Activated CD8-positive, alpha-beta T cell treated with anti-CD3 and anti-CD28 coated beads for 36 hours (primary cell): Measurements from ENCODE around the gene PALLD. TPM values are rescaled to one million over a fixed set of nuclear protein-coding genes. Genes with fewer than 3 reads are reported as not detected.
"Not testable (repeated sequence)": the region's sequence is repeated elsewhere in the genome, so short reads cannot be mapped to it uniquely, and the experiment has no call there.

ENCODE experiments used
- ATAC-seq: fragments of 200-7000 bp; cut with Tn5 transposase; one replicate; pipeline ENCODE4 v1.10.0; 2021; ENCODE audit warnings: mild to moderate bottlenecking, moderate library complexity
- CTCF ChIA-PET: fragments of 350-600 bp; sonication (Branson Sonifier 250); formaldehyde crosslinking; loops from one replicate; lab custom pipeline; 2021; ENCODE audit warnings: antibody characterized with exemption; lab: Charles Lee
- POLR2A ChIA-PET: fragments of 350-600 bp; sonication (Branson Sonifier 250); formaldehyde crosslinking; loops from one replicate; lab custom pipeline; 2021; ENCODE audit warnings: antibody characterized with exemption; lab: Charles Lee
- DNase-seq: peaks from one replicate; pipeline ENCODE4 v3.0.0-alpha.2; 2020
- H3K27ac Mint-ChIP-seq: one replicate; pipeline ENCODE4 v1.8.0; 2021; ENCODE audit warnings: mild to moderate bottlenecking, mixed read lengths
- H3K27me3 Mint-ChIP-seq: one replicate; pipeline ENCODE4 v1.8.0; 2021; ENCODE audit warnings: mixed read lengths
- H3K36me3 Mint-ChIP-seq: one replicate; pipeline ENCODE4 v1.8.0; 2021; ENCODE audit warnings: low read depth, mixed read lengths
- H3K4me1 Mint-ChIP-seq: one replicate; pipeline ENCODE4 v1.8.0; 2021; ENCODE audit warnings: low read depth, mixed read lengths
- H3K4me3 Mint-ChIP-seq: one replicate; pipeline ENCODE4 v1.8.0; 2021; ENCODE audit warnings: mild to moderate bottlenecking, moderate library complexity, mixed read lengths
- H3K9me3 Mint-ChIP-seq: one replicate; pipeline ENCODE4 v1.8.0; 2021; ENCODE audit warnings: mixed read lengths
- intact Hi-C: fragments of 100-400 bp; cut with micrococcal nuclease; formaldehyde crosslinking; loops from one replicate; pipeline ENCODE4 v1.10.0; 2022
- total RNA-seq, 2 experiments: library from RNA; stranded (reverse); gene quantifications; one replicate each; pipeline ENCODE4 v1.2.3, GENCODE V29; 2021
- TF ChIP-seq, protein P1 (sequence below): fragments of 200-600 bp; IDR thresholded peaks from one replicate; pipeline ENCODE4 v1.8.0; 2022; ENCODE audit warnings: antibody characterized with exemption, mild to moderate bottlenecking

The PALLD gene
- total RNA-seq = under 1 TPM; 0.41 to 0.60 TPM

- Mint-ChIP-seq H3K9me3 (no peaks in the 10 kb centered on the region), H3K27me3 (peaks cover 6% of the 10 kb centered on the region), H3K27ac (no peak within 1 kb of the TSS), H3K4me1 (no peaks in the 10 kb centered on the region), H3K4me3 (no peak within 1 kb of the TSS), H3K36me3 (no peaks in the 10 kb centered on the region)
- DNase-seq (no peak), ATAC-seq (no peak)
- intact Hi-C loops = no loop called here
- ChIA-PET CTCF (interaction anchor here (1.0 kb wide), 1 partner anchor 11 kb away, joined by 3 read pairs; no protein-coding TSS in a partner anchor), POLR2A (interaction anchor here (1.4 kb wide), 1 partner anchor 16 kb away, joined by 5 read pairs; the partner anchor contains the start of gene DDX60L)
- TF ChIP-seq, protein P1, sequence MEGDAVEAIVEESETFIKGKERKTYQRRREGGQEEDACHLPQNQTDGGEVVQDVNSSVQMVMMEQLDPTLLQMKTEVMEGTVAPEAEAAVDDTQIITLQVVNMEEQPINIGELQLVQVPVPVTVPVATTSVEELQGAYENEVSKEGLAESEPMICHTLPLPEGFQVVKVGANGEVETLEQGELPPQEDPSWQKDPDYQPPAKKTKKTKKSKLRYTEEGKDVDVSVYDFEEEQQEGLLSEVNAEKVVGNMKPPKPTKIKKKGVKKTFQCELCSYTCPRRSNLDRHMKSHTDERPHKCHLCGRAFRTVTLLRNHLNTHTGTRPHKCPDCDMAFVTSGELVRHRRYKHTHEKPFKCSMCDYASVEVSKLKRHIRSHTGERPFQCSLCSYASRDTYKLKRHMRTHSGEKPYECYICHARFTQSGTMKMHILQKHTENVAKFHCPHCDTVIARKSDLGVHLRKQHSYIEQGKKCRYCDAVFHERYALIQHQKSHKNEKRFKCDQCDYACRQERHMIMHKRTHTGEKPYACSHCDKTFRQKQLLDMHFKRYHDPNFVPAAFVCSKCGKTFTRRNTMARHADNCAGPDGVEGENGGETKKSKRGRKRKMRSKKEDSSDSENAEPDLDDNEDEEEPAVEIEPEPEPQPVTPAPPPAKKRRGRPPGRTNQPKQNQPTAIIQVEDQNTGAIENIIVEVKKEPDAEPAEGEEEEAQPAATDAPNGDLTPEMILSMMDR = no peak
These were observed at the start of gene PALLD for GRCh38 chr4:168496834-168497233. Gene PALLD (plus strand): TSS chr4:168497052.

- ATAC-seq, CTCF ChIA-PET, DNase-seq, H3K4me3 Mint-ChIP-seq, H3K27me3 Mint-ChIP-seq, POLR2A ChIA-PET, intact Hi-C loops, H3K9me3 Mint-ChIP-seq, H3K27ac Mint-ChIP-seq: not testable (repeated sequence)
- Mint-ChIP-seq H3K36me3 (peaks cover 30% of the 10 kb centered on the region), H3K4me1 (peaks cover 32% of the 10 kb centered on the region)
These were observed 47.8 kb upstream of the PALLD start for GRCh38 chr4:168449063-168449462.

DNA sequence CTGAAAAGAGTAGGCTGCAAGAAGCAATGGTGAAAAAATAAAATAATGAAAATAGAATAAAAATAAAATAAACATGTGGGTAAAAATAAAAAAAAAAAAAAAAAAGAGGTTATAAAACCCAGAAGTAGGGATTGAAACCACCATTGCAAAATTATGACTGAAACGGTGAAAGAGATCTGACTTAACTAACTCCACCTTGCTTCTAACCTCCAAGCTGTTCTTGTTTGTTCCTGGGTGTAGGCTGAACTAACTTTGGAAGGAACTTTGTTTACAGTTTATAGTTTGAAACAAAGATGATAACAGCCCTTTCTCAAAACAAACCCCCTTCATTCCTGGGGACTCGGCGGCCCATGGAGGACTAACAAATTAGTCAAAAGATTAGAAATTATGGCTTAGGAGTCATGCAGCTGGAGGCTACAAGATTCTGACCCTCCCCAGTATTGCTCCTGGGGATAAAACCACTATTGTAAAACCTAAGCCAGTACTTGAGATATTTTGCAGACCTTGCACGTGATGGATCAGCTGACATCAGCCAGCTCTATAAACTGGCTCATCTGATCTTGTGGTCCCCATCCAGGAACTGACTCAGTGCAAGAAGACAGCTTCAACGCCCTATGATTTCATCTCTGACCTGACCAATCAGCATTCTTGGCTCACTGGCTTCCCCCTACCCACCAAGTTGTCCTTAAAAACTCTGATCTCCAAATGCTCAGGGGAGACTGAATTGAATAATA is 47.0 kb upstream of the PALLD start:
- DNase-seq (peak; percentile 57), ATAC-seq (peak; percentile 15)
- Mint-ChIP-seq H3K9me3 (peaks cover 3% of the 10 kb centered on the region), H3K27ac (no peak overlapping the region), H3K4me3 (no peak overlapping the region), H3K27me3 (no peaks in the 10 kb centered on the region), H3K36me3 (peaks cover 30% of the 10 kb centered on the region), H3K4me1 (peaks cover 32% of the 10 kb centered on the region)
- TF ChIP-seq, protein P1 = no peak
- intact Hi-C loops = no loop called here
- POLR2A ChIA-PET = interaction anchor here (1.1 kb wide), 1 partner anchor 59 kb away, joined by 3 read pairs; no protein-coding TSS in a partner anchor
- CTCF ChIA-PET = no interaction called here

- intact Hi-C loops = no loop called here
- Mint-ChIP-seq H3K36me3 (peaks cover 32% of the 10 kb centered on the region), H3K4me1 (peaks cover 32% of the 10 kb centered on the region), H3K27ac (peak overlapping the region; percentile 75), H3K4me3 (no peak overlapping the region), H3K27me3 (no peaks in the 10 kb centered on the region), H3K9me3 (peaks cover 3% of the 10 kb centered on the region)
- peak; percentile 71 for ATAC-seq
- DNase-seq = no peak
- TF ChIP-seq, protein P1 = no peak
- POLR2A ChIA-PET = interaction anchor here (1.2 kb wide), 1 partner anchor 30 kb away, joined by 3 read pairs; no protein-coding TSS in a partner anchor
- CTCF ChIA-PET = interaction anchor here (0.7 to 1.6 kb wide), 2 partner anchors 62 to 134 kb away, joined by 3 to 4 read pairs; no protein-coding TSS in a partner anchor
These were observed 45.5 kb upstream of the PALLD start for GRCh38 chr4:168451331-168451730.

DNA sequence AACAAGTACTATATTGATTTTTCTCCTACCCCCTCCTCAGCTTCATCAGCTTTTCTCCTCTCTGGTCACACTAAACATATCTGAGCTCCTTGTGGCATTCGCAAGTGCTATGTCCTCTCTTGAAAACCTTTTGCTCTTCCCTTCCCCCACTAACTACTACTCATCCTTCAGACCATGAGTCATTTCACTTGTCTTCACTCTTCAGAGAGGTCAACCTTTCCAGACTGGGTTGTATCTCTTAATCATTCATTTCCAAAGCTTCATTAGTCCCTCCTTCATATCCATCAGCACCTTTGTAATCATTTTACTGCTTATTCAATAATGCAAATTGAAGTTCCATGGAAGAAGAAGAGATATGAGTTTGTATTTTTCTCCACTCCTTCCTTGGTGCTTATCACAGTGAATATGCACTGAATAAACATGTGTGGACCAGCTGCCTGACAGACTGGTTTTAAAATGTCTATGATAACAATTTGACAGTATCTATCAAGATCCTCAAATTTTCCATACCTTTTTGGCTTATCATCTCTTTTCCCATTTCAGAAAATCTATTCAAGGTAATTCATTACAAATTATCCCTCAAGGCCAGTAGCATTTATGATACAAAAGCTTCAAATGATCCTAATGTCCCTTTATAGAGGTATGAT is 45.0 kb upstream of the PALLD start:
- Mint-ChIP-seq H3K9me3 (peaks cover 3% of the 10 kb centered on the region), H3K36me3 (peaks cover 32% of the 10 kb centered on the region), H3K4me1 (peaks cover 32% of the 10 kb centered on the region), H3K27ac (peak overlapping the region; percentile 75), H3K4me3 (no peak overlapping the region), H3K27me3 (no peaks in the 10 kb centered on the region)
- POLR2A ChIA-PET = interaction anchor here (1.2 kb wide), 1 partner anchor 29 kb away, joined by 3 read pairs; no protein-coding TSS in a partner anchor
- DNase-seq (no peak), ATAC-seq (peak; percentile 93)
- CTCF ChIA-PET = interaction anchor here (0.7 to 1.6 kb wide), 2 partner anchors 62 to 135 kb away, joined by 3 to 4 read pairs; no protein-coding TSS in a partner anchor
- TF ChIP-seq, protein P1 = no peak
- intact Hi-C loops = no loop called here
